Measurements from ENCODE around the gene RSPH6A. TPM values are rescaled to one million over a fixed set of nuclear protein-coding genes. Genes with fewer than 3 reads are reported as not detected.

The RSPH6A gene
- total and polyA plus RNA-seq, 10 donors, result 0.13 to 0.41 (median 0.26) TPM; not detected in 6

GRCh38 chr19:45768984-45769782, 45.9 kb downstream of the RSPH6A start, which contains the start of gene SIX5:
TSS of gene SIX5 (minus strand) at chr19:45769252. CDS start at chr19:45768844, 408 bp downstream.
- Histone ChIP-seq H3K4me1 (peaks cover 3 to 72% (median 45%) of the 10 kb centered on the region in 6 donors), H3K27ac (peak within 1 kb of the TSS; percentile 70 to 90 (median 88)), H3K9me3 (no peaks in the 10 kb centered on the region), H3K36me3 (peaks cover 0 to 9% (median 0%) of the 10 kb centered on the region in 6 donors), H3K27me3 (replicated peaks in 1 of 7) (peaks cover 0 to 82% (median 11%) of the 10 kb centered on the region in 7 donors), H3K4me3 (peak within 1 kb of the TSS; percentile 49 to 86 (median 80))
- TF ChIP-seq, protein P1, sequence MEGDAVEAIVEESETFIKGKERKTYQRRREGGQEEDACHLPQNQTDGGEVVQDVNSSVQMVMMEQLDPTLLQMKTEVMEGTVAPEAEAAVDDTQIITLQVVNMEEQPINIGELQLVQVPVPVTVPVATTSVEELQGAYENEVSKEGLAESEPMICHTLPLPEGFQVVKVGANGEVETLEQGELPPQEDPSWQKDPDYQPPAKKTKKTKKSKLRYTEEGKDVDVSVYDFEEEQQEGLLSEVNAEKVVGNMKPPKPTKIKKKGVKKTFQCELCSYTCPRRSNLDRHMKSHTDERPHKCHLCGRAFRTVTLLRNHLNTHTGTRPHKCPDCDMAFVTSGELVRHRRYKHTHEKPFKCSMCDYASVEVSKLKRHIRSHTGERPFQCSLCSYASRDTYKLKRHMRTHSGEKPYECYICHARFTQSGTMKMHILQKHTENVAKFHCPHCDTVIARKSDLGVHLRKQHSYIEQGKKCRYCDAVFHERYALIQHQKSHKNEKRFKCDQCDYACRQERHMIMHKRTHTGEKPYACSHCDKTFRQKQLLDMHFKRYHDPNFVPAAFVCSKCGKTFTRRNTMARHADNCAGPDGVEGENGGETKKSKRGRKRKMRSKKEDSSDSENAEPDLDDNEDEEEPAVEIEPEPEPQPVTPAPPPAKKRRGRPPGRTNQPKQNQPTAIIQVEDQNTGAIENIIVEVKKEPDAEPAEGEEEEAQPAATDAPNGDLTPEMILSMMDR (IDR thresholded peaks at IDR 0.05 in 8 of 11, conservative IDR thresholded peaks at IDR 0.05 in 3 of 11), result no peak
- TF ChIP-seq POLR2A (IDR thresholded peaks at IDR 0.05) (peak; percentile 43 to 79 (median 57)), POLR2AphosphoS5 (IDR thresholded peaks at IDR 0.05) (peak; percentile 90 to 94 (median 94))
- intact Hi-C loops (cut with DNase I; ENCODE audit: low total_unique reads), result no loop called here
- 1 to 2% (median 1%) methylated on average over 49 to 70 of the region's 70 CpGs for WGBS, 5 donors
- peak; percentile 97 for DNase-seq

- Histone ChIP-seq H3K27ac (peak overlapping the region; percentile 67 to 90 (median 88)), H3K36me3 (peaks cover 0 to 9% (median 0%) of the 10 kb centered on the region in 6 donors), H3K4me1 (peaks cover 3 to 75% (median 46%) of the 10 kb centered on the region in 6 donors), H3K27me3 (replicated peaks in 1 of 7) (peaks cover 0 to 88% (median 11%) of the 10 kb centered on the region in 7 donors), H3K9me3 (no peaks in the 10 kb centered on the region), H3K4me3 (peak overlapping the region; percentile 49 to 86 (median 80))
- peak; percentile 89 for DNase-seq
- intact Hi-C loops (cut with DNase I; ENCODE audit: low total_unique reads), result no loop called here
- TF ChIP-seq POLR2A (IDR thresholded peaks at IDR 0.05), result no peak
- TF ChIP-seq POLR2AphosphoS5 (IDR thresholded peaks at IDR 0.05), result no peak
- TF ChIP-seq, protein P1 (IDR thresholded peaks at IDR 0.05 in 8 of 11, conservative IDR thresholded peaks at IDR 0.05 in 3 of 11), result no peak
- 0 to 1% (median 0%) methylated on average over 18 to 33 of the region's 33 CpGs for whole genome bisulfite sequencing, 5 donors
These were observed 46.5 kb downstream of the RSPH6A start for GRCh38 chr19:45768655-45768983.

- Histone ChIP-seq H3K4me3 (peak overlapping the region; percentile 49 to 86 (median 80)), H3K9me3 (no peaks in the 10 kb centered on the region), H3K27ac (peak overlapping the region; percentile 67 to 90 (median 88)), H3K36me3 (peaks cover 0 to 7% (median 0%) of the 10 kb centered on the region in 6 donors), H3K27me3 (replicated peaks in 1 of 7) (peaks cover 0 to 92% (median 11%) of the 10 kb centered on the region in 7 donors), H3K4me1 (peaks cover 3 to 75% (median 46%) of the 10 kb centered on the region in 6 donors)
- peak; percentile 86 for DNase-seq
- peak; percentile 8 to 59 (median 52) for TF ChIP-seq POLR2AphosphoS5 (IDR thresholded peaks at IDR 0.05)
- TF ChIP-seq, protein P1 (IDR thresholded peaks at IDR 0.05 in 8 of 11, conservative IDR thresholded peaks at IDR 0.05 in 3 of 11), result no peak
- WGBS, 5 donors, result 2 to 4% (median 2%) methylated on average over 22 to 102 of the region's 102 CpGs
- intact Hi-C loops (cut with DNase I; ENCODE audit: low total_unique reads), result no loop called here
These were observed 47.0 kb downstream of the RSPH6A start for GRCh38 chr19:45767881-45768654.

Data from spleen (tissue), 11 donors.